GM23248 (cell line): ENCODE data around the gene VSIG1.

Experiments used
- EZH2 ChIP-seq: fragments of 200-600 bp; sonication (generic); IDR thresholded peaks from 2 replicates; pipeline ENCODE4 v1.6.1; 2018; ENCODE audit warnings: antibody characterized with exemption, mild to moderate bottlenecking; ENCODE audit not compliant: insufficient read depth, poor library complexity, severe bottlenecking
- EZH2phosphoT487 ChIP-seq: fragments of 200-600 bp; sonication (generic); IDR thresholded peaks from 2 replicates; pipeline ENCODE4 v1.6.1; 2018; ENCODE audit warnings: antibody characterized with exemption, moderate library complexity, mild to moderate bottlenecking, low read depth; ENCODE audit not compliant: insufficient read depth

DNA sequence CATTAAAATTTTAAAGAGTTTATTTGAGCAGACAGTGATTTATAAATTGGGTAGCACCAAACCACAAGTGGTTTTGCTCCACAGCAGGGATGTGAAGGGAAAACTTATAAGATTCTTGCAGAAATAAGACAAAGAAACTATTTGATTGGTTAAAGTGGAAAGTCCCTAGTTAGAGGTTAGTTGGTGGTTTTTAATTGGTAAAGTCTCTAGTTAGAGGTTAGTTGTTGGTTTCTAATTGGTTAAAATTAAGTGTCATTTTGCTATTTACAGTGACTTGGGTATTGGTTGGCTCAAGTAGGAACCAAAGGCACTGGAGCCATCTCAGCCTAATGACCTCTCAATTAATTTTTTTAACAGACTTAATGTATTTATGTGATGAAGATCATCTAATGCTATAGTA, 69.7 kb downstream of the VSIG1 start:
- TF ChIP-seq EZH2phosphoT487 = no peak
- TF ChIP-seq EZH2 = no peak
